ENCODE data around the gene IFNA2.
"Not testable (repeated sequence)": the region's sequence is repeated elsewhere in the genome, so short reads cannot be mapped to it uniquely, and the experiment has no call there.

The IFNA2 gene

DNA sequence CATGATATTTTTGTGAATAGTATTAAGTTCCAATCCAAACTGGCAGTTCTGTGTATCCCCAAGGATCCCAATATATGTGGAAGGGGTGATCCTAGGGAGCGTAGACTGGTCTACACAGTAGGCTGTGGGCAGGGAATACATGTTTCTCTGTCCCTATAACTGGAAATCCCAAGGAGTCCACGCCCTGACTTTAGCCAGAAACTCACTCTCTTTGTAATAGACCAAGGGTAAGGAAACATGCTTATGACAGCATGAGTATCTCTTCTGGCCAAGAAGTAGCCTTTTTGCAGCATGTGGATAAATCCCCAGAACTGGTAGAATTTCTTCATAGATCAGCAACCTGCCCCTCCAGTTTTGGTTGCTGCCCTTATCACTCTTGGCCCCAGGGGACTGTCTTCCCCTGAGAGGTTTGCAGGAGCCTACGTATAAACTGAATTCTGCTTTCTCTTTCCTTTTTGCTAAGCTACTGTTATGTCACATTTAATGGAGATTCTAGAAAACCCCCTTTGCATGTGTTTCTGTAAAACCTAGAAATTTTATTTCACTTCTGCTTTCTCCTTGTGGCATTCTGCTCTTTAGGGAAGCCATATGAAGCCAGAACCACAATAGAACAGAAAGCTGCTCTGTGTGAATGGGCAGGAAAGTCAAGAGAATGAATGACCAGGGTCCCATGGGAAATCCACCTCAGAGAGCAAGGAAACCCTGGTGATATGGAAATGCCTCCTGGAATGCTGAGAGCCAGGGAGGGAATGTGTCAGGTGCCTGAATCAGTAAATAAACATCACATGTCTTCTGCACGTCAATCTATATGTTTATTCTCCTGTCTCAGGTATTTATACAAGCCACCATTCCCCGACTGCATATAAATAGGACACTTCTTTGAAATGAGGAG lies 3.5 kb downstream of the IFNA2 start:
- peak; percentile 96 for DNase-seq

DNA sequence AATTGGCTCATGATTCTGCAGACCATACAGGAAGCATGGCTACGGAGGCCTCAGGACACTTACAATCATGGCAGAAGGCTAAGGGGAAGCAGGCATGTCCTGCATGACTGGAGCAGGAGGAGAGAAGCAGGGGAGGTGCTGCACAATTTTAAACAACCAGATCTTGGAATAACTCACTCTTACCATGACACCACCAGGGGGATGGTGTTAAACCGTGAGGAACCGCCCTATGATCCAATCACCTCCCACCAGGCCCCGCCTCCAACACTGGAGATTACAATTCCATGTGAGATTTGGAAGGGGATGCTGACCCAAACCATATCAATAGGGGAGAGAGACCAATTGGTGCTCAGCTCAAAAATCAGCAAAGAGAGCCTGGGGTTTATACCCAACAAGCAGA lies 13.7 kb downstream of the IFNA2 start:
- not testable (repeated sequence) for DNase-seq

DNA sequence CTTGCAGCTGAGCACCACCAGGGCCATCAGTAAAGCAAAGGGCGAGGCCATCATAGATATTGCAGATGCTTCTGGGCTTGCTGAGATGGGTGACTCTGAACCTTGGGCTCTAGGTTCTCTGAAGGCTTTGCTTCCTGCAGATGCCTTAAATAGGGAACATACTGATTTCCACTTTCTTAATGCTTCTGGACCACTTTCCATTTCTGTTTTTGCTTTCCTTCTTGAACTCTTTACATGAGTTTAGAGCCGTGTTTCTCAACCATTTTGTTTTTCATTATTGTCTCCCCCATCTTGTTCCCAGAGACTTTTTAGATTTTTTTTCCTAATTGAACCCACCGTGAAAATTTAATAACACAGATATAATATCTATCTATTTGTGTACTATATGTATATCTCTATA lies 17.2 kb downstream of the IFNA2 start, which contains the start of gene IFNA13:
Gene IFNA13, minus strand, starts transcription at position 101 of the 400 bp plus-strand sequence. Its CDS starts 47 bp downstream, at position 54.
- peak; percentile 19 for DNase-seq

DNA sequence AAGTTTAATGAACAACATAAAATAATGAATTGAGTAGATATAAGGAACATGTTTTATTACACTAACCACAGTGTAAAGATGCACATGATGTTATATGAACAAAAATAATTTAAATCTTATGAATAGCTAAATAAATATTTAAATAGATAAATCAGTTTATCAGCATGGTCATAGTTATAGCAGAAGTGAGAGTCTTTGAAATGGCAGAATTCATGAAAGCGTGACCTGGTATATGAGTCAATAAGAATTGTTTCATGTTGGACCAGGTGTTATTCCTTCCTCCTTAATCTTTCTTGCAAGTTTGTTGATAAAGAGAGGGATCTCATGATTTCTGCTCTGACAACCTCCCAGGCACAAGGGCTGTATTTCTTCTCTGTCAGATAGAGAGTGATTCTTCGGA lies 18.0 kb downstream of the IFNA2 start:
- not testable (repeated sequence) for DNase-seq

DNA sequence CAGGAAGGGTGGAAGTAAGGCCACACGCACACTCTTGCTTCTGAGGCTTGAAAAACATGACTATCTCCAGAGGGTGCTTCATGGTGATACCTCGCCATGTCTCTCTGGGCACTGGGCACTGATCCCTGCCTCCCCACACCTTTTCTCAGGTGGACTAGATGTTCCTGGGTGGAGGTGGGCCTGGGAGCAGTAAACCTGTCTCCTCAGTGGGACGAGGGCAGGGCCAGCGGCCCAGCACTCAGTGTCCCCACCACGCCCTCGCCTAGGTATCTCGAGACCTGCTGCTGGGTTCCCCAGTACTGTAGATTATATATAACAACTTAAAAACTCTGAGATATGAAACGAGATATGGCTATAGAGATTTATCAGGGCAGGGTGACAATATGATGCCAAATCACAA lies 22.9 kb downstream of the IFNA2 start:
- DNase-seq = no peak

DNA sequence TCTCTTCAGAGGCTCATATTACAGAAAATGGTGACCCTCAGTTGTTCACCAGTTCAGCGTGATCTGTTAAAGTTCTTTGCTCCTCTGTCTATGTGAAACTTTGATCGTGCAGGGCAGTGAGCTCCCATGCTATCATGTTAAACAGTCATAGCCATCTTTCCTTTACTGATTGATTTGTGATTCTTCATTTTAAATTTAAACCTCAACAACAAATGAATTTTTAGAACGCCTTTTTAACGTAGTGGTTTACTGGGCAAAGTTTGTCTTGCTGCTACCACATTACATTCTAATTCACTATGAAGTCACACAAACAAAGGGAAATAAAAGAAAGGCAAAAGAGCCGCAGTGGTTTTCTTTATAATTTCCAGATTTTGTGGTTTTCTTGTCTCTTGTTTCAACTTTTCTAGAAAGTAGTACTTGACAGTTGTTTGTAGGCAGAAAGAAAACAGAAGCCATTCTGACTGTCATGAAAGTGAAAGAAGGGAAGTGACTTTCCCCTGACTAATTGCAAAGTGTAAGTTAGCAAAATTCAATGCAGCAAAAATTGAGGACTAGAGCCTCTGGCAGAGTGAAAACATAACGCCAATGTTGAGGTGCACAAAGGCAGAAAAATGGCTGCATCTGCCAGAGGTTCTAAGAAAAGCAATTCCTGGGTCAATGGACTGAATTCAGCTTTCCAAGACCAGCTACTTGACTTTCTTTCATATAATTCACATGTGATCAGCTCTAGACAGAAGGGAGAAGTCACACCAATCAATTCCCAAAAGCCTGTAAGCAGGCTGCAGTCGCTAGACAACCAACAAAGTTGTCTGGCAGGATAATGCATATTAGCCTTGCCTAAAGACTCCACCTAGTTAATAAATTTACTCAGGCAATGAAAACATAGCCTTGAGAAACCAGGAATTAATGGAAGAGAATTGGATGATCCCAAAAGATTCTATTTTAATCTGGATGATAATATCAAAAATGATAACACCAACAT lies 27.4 kb downstream of the IFNA2 start:
- DNase-seq = peak; percentile 65

DNA sequence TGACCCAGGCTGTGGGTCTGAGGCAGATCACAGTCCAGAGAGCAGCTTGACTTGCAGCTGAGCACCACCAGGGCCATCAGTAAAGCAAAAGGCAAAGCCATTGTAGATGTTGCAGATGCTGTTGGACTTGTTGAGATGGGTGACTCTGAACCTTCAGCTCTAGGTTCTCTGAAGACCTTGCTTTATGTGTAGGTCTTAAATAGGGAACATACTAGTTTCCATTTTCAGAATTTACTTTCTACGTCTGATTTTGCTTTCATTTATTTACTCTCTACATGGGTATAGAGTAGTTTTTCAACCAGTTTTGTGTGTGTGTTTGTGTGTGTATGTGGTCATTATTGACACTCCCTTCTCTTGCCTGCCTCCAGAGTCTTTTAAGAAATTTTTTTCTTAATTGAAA lies 34.4 kb downstream of the IFNA2 start, which contains the start of gene IFNA6:
Gene IFNA6, minus strand, starts transcription at position 101 of the 400 bp plus-strand sequence. Its CDS starts 0 bp downstream, at position 101.
- DNase-seq = no peak

DNA sequence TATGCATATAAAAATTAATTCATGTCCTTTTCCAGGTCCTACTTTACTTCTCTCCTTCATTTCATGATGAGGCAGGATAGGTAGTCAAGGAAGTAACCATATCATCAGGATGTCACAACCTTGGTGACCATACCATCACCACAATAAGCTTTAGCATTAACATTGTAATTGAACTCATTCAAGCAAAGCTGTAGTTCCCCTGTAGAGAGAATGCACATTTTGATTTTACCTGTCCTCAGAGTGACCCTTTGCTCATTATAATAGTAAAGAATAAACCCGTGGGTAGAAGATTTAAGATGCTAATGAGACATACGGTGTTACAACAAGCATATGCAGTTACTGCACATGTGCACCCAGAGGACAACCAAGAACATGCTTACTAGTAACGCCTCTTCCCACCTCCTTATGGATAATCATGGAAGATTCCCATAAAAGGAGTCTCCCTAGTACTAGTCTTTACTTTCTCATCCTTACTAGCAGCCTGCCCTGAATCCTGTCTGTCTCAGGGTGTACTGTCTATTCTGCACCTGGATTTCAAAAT lies 36.7 kb downstream of the IFNA2 start:
- DNase-seq = no peak

DNA sequence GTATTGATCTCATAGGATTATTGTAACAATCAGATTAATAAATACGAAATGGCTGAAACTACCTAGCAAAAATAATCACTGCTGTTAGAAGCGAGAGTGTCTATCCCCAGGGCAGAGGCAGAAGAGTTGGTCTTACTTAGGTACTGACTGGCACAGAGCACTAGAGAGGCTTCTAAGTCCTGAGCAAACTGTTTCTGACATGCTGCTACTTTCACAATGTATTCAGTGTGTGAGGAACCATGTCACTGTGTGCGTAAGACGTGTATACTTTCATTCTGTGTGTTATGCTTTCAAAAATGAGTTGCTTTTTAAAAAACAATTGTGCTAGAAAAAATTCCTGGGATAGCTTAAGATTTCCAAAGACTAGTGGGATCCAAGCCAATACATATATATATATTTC lies 44.5 kb downstream of the IFNA2 start:
- no peak for DNase-seq

DNA sequence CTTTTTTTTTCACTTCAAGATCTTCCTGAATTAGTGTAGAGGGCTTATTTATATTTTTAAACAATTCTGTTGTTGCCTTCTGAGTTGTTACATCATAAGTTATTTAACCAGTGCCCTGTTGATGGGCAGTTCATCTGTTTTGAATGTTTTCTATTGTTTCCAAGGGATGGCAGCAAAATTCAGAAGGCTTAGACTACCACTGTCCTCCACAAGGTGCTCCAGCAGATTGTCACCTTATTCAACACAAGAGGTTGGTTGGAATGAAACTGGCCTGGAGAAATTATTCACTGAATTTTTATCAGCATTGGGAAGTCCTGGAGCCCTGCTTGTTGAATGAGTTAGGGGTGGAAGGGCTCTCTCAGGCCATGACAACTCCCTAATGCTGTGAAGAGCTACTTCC lies 48.7 kb downstream of the IFNA2 start:
- DNase-seq = no peak

DNA sequence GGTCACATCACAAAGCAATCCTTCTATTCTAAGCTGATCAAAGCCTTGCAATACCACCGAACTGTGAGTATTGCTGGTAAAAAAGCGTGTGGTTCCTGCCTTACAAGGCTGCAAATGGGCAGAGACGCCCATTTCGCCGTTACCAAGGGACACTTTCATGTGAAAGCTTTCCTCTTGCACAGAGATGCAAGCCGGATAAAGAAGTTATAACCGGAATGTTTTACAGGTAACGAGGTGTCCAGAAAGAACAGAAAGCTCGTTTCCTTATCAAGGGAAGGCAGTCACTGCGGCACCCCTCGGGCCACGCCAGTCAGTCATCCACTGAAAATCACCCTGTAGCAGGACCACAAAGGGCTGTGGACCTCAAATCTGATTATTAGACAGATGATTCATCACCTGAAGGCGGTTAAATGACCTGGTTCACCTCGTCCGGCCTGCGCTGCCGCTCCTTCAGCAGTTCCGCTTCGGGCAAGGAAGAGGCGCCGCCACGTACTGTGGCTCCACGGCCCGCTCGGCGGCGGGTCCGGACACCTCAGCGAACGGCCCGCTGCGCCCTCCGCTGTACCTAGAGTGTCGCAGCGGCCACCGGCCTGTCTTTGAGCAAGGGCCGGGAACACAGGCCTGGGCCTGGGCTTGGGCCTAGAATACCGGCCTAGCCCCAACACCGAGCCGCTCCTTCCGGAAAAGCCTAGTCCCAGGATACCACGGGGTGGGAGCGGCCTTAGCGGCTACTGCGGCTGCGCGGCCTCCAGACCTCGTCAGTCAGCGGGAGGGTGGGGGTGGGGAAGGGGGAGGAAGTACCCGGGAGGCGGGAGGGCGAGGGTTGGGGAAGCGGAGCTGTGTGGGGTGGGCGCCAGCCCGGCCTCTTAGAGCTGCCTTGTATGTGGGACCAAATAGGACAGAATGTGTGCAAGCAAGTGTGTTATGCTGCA lies 50.2 kb downstream of the IFNA2 start, which contains the start of gene KLHL9:
Gene KLHL9, minus strand, starts transcription at position 704 of the 932 bp plus-strand sequence. Its CDS starts 545 bp downstream, at position 159.
- DNase-seq = peak; percentile 92

Measured in inflammatory macrophage treated with lipopolysaccharide for 4 hours (primary cell).